GM18498 (cell line): ENCODE measurements around the gene CD151.

Experiments
- ATAC-seq: cut with Tn5 transposase; IDR thresholded peaks from one replicate; pipeline ENCODE4 v1.9.1; 2021; ENCODE audit warnings: mild to moderate bottlenecking, moderate library complexity; ENCODE audit not compliant: unreplicated experiment

The CD151 gene

DNA sequence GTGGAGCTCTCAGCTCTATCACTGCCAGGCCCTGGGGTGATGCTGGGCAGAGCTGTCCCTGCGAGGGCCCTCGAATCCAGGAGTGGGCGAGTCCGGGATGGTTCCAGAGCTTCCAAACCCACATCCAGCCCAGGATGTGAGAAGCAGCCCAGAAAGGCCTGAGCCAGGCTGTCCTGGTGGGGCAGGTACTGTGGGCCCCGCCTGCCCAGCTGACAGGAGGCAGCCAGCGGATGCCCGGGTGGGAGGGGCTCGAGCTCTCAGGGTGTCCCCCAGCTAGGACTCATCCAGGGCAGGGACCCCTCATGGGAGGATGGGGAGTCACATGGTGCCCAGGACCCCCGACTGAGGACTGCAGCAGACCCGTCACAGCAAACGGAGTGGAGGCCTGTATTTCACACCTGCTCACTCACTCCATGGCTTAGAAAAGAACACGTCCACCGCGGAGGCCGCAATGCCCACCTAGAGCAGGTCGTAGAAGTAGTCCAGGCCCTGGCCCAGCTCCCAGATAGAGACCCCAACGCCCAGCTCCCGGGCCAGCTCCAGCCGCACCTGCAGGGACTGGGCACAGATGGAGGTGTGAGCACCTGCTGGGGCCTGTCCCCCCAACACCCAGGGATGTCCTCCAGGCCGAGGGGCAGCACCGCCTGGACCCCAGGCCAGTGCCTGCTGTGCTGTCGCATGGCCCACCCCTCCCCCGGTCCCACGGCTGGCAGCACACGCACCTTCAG, 36.8 kb downstream of the CD151 start:
- no peak for ATAC-seq

DNA sequence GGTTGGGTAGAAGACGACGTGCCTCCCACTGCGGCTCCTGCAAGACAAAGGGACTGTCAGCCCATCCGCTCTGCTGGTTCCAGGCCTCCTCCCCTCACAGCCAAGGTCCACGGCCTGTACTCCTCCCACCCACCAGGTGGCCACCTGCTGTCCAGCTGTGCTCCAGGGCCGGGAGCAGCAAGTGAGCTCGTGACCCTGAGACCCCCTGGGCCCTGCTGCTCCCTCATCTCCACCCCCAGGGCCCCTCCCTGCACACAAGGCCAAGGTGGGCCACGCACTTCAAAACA, 37.3 kb downstream of the CD151 start:
- ATAC-seq = no peak

DNA sequence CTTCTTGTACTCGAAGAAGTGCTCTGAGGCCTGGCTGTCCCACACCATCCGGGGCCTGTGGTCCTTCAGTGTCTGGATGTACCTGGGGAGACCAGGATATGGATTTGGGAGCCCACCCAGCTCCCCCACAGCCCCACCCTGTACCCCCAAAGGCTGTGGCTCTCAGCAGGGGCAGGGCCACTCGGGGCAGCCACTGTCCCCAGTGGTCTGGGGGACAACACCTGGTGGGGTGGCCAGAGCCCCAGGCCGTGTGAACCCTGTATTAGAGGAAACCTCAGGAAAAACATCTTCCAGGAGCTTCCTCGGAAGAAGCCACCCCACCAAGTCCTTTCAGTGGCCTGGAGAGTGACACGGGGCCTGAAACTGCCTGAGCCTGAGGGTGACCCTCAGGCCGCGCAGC, 37.7 kb downstream of the CD151 start:
- no peak for ATAC-seq

DNA sequence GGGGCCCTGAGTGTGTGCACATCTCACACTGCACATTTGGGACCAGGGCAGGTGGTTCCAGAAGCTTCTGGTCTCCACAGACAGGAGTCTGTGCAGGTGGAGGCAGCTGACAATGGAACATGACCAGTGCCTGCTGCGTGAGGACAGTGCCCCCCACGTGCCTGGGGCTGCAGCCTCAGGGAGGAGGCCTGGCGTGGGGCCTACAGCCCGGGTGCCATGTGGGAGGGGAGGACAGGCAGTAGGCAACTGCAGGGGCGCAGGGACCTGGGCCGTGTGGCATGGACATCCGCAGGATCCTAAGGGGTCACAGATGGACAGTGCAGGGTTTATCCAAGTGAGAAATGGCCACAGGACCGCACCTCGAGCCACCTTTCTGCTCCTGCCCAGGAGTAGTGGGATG, 38.7 kb downstream of the CD151 start:
- no peak for ATAC-seq

DNA sequence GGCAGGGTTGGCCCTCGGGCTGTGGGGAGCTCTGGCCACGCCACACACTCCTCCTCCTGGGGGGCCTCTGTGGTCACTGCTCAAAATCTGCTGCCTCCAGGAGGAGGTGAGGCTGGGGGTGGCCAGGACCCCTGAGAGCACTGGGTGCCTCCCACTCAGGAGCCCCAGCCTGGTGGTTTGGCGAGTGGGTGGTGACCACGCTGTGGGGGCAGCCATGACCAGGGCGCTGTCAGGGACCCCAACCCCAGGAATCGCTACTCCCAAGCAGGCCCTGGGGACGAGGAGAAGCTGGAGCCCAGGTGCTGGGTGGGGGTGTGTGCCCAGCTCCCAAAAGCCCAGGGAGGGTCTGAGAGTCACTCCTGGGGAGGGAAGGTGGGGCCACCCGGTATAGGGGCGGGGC, 40.0 kb downstream of the CD151 start:
- ATAC-seq = no peak

DNA sequence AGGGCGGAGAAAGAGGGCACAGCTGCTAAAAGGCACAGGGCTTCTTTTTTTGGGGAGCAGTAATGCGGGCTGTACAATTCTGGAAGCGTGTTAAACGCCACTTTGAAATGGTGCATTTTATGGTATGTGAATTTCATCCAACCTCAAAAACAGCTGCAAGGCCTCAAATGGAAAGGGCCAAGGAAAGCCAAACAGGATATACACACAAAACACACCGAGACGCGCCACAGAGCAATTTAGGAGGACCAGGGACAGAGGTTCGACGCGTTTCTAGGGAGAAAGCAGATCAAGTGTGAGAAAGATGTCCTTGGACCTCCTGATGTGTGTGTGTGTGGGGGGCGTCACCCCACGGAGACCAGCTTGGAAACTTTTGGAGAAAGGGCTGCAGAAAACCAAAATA, 41.0 kb downstream of the CD151 start:
- ATAC-seq = no peak

DNA sequence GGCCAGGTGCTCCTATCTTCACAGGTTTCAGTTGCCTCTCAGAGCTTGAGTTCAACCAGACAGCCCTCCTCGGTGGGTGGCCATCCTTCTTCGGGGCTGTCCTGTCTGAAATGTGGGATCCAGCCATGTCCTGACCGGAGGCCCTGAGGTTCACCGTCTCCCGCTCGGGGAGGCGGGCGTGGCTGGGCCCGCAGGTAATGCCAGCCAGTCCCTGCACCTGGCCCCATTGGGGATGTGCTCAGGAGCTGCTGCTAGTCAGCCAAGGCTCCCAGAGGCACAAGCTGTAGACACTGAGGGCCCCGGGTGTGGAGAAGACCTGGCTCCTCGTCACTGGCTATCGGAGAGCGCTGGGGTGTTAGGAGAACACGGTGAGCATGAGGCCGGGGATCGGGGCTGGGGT, 42.5 kb downstream of the CD151 start:
- no peak for ATAC-seq

DNA sequence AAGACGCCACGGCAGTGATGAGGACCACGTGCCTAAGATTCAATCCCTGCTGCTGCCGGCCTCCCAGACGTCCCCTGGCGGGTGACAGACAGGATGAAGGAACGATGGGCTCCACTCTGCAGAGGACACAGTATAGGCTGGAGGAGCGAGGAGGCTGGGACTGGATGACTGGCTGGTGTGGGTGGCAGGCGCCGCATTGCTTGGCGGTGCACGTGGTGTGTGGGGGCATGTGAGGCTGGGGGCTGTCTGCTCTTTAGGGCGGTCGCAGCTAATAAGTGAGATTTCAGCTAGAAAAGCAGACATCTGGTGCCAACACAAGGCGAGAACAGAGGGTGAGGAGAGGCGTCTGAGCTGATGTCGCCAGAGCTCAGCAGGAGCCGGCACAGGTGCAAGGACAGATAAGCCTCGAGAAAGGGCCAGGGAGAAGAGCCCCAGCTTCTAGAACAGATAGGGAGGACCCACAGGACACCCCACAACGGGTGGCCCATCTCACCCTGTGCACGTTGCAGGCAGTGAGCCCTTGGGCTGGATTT, 43.1 kb downstream of the CD151 start:
- ATAC-seq = no peak

DNA sequence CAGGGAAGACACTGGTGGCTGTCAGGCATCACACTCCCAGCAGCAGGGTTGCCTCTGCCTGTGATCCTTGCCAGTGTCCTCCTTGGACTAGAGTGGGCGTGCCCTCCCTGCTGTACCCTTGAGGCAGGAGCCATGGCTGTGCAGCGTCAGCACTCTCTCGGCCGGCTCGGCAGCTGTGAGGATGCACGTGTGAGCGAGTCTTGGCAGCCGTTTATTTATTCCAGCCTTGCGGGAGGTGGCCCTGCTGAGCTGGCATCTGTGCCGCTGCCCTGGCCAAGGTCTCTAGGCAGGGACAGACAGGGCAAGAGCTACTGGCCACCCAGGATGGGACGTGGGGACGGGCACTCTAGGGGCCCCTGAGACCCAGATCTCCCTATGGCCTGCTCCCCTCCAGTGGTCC, 43.8 kb downstream of the CD151 start:
- no peak for ATAC-seq

DNA sequence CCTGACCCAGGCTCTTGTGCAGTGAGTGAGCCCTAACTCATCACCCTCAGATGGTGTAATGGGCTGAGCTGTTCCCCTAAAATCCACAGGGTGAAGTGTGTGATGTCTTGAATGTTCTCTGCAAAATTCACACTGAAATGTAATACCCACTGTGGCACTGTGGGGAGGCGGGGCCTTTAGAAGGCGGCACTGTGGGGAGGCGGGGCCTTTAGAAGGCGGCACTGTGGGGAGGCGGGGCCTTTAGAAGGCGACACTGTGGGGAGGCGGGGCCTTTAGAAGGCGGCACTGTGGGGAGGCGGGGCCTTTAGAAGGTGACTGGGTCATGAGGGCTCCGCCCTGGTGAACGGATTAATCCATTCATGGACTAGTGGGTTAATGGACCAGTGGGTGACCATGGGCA, 44.8 kb downstream of the CD151 start:
- no peak for ATAC-seq

DNA sequence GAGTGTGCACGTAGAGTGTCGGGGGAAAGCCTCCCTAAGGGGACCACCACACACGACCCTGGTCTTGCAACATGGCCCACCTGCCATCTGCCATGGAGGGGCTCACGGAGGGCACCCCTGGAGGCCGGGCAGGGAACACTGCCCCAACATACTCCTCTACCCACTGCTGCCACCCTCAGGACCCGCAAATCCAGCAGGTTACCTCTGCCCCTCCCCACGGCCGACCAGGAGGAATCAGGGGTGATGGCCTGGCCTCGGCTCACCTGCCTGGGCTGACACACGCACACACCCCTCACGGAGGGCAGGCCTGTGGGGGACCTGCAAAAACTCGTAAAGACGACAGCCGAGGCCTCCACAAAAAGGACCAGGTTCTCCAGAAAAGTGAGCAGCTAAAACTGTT, 47.7 kb downstream of the CD151 start:
- no peak for ATAC-seq

DNA sequence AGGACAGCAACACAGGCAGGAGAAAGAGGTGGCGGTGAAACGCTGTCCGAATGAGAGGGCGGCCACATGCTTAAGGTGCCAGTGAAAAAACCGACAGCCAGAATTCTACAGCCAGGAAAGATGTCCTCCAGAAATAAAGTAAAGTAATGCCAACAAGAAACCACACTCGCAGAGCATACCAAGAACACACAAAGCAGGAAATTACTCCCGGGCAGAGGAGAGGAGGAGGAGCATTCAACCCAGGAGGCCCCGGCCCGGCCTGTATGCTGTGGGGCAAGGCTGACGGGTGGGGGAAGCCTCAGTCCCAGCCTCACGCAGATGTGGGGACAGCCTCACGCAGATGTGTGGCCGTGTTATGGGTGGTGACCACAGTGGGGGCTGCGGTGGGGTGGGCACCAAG, 49.8 kb downstream of the CD151 start:
- ATAC-seq = no peak

DNA sequence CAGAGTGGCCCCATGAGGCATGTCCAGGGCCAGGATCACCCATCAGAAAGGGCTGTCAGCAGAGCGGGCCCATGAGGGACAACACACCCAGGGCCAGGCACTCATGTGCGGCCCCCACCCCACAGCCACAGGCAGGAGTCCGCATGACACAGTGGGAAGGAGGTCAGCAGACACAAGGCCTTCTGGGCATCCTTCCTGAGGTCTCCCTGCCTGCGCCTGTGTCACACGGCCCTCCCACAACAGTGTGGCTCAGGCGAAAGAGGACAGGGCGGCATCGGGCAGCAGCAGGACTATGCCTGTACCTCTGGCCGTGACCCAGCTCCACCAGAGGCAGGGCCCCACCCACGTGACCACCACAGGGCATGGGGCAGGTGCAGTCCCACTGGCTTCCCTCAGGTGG, 50.8 kb downstream of the CD151 start:
- no peak for ATAC-seq

DNA sequence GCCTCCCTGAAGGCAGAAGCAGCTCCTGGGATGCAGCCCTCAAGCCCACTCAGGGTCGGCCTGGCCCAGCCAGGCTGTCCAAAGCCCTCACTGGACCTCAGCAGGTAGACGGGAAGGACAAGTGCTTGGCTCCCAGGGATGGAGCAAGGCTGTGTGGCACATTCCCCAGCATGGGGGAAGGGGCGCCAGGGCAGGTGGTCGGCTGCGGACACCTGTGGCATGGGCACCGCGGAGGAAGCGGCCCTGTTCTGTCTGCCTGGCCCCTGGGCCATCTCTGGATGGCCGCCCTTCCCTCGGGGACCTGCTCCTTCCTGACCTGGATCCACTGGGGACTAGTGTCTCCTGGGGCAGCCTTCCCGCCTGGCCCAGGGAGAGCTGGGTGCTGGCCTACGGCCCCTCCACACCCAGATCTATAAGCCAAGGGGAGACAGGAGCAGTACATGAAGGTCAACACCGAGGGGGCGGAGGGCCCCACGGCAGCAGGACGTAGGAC, 51.9 kb downstream of the CD151 start:
- ATAC-seq = no peak

DNA sequence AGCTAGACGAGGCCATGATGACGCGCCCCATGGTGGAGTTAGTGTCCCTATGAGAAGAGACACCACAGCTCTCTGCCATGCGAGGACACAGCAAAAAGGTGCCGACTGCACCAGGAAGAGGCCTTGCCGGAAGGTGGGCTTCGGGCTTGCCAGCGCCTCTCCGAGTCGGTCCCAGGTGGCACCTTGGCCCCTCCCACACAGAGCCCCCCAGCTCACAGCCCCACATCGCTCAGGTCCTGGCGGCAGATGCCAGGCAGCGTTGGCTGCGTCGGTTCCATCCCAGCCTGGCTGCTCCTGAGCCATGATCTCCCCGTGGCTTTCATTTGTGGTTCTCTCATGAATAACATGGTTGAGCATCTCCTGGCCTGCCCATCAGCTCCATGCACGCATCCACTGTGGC, 53.8 kb downstream of the CD151 start:
- ATAC-seq = no peak

DNA sequence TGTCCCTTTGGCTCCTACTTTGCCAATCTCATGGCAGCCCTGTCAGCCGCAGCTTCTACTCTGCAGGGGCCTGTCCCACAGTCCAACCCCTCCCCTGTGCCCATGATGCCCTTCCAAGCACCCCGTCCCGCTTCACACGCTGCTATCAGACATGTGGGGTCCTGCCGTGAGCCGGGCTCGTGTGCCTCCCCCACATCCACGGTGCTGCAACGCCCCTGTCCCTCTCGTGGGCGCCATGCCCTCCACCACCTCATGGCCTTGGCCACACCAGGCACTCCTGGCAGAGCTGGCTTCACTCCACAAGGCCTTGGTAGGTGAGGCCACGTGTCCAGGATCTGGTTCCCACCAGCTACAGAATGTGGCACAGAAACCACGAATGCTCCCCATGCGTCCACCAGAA, 54.8 kb downstream of the CD151 start:
- ATAC-seq = no peak
